ENCODE results near the gene SPATA31C1. TPM values are rescaled to one million over a fixed set of nuclear protein-coding genes. Genes with fewer than 3 reads are reported as not detected.

The SPATA31C1 gene
- total RNA-seq (2022; extraction: Qiagen RNA extraction; ENCODE audit: low read depth), result not detected in 5 replicates

GRCh38 chr9:87917662-87918061, at the start of gene SPATA31C1:
SPATA31C1 (plus strand) TSS chr9:87917962.

GRCh38 chr9:87882627-87883026, 35.1 kb upstream of the SPATA31C1 start, which contains the start of gene SPATA31E1:
SPATA31E1 (plus strand) TSS chr9:87882877; CDS start chr9:87882892, 15 bp downstream.

Other genes starting within 250 kb of the SPATA31C1 start
- gene CTSL, start 191.8 kb upstream of the SPATA31C1 start, total RNA-seq (2022; extraction: Qiagen RNA extraction; ENCODE audit: low read depth), result 861 to 1,030 TPM (median 902 TPM) in 5 replicates
- not detected in 5 replicates for gene SPATA31E1, start 35.1 kb upstream of the SPATA31C1 start, total RNA-seq (2022; extraction: Qiagen RNA extraction; ENCODE audit: low read depth)
- 6.6 to 9.4 TPM (median 8.7 TPM) in 5 replicates for gene CDK20, start 56.6 kb downstream of the SPATA31C1 start, total RNA-seq (2022; extraction: Qiagen RNA extraction; ENCODE audit: low read depth)
- gene SPATA31C2, start 220.5 kb downstream of the SPATA31C1 start, total RNA-seq (2022; extraction: Qiagen RNA extraction; ENCODE audit: low read depth), result not detected in 5 replicates

Measured in A549 treated with RU486 at 1 μM for 4 hours (cell line).